ENCODE results near the gene FSTL4.

FSTL4 gene

DNA sequence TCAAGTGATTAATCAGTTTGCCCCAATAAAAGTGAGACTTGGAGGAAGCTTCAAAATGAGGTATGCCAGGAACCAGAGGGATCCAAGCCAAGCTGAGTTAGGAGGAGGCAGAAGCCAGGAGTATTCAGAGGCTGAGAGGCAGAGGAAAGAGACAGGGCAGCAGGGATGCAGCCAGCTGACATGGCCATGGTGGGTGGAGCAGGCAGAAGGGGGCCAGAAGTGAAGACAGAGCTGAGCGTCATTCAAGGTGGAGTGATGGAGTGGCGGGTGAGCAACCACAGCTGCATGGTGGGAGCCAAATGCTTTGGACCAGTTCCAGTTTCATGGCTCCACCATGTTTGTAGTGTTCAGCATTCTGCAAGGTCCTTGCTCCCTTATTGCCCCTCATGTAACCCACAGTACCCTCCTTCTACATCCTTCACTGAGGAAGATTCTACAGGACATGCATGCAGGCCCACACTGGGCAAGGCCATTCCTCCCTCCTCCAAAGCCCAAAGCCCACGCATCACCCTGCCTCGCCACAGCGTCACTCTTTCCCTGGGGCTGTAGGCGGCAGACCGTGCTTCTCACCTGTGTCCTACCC lies 100.6 kb downstream of the FSTL4 start:
- no peak for DNase-seq

DNA sequence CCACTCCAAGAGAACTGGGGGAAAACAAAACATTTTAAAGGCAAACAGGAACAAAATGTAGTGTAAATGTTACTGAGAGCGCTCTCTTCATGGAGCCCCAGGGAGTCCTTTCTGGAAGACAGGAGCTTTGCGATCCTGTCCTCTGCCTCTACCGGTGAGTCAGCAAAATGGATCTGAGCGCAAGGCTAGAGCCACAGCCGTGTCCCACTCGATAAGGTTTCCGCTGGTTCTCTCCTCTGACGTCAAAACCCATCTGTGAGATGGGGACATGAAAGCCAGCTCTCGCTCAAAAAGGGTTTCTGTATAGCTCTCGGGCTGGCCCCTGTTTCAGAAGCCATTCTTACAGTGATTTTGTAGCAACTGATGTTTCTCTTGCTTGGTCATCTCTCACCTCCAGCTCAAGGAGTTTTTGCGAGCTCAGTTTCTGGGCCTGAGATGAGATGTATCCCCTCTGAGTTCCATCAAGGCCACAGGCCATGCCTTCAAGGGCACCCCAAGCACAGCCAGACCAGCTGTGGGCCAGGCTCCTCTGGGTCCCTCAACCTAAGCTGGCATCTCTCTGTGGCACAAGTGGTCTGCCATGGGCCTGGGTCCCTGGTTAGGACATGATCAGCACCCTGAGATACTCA lies 101.6 kb downstream of the FSTL4 start:
- DNase-seq = no peak

DNA sequence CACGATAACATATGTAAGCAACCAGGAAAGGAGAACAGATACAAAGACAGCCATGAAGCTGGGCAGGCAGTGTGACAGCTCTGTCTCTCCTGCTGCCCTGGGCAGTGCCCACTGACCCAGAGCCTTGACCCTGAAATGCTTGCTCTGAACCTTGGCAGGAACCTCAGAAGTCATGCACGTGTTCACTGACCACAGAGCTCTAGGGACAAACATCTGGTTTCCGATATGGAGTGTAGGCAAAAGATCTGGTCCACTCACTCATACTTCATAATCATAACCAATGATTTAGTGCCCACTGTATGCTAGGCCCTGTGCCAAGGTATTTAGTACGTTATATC lies 102.6 kb downstream of the FSTL4 start:
- DNase-seq = no peak

DNA sequence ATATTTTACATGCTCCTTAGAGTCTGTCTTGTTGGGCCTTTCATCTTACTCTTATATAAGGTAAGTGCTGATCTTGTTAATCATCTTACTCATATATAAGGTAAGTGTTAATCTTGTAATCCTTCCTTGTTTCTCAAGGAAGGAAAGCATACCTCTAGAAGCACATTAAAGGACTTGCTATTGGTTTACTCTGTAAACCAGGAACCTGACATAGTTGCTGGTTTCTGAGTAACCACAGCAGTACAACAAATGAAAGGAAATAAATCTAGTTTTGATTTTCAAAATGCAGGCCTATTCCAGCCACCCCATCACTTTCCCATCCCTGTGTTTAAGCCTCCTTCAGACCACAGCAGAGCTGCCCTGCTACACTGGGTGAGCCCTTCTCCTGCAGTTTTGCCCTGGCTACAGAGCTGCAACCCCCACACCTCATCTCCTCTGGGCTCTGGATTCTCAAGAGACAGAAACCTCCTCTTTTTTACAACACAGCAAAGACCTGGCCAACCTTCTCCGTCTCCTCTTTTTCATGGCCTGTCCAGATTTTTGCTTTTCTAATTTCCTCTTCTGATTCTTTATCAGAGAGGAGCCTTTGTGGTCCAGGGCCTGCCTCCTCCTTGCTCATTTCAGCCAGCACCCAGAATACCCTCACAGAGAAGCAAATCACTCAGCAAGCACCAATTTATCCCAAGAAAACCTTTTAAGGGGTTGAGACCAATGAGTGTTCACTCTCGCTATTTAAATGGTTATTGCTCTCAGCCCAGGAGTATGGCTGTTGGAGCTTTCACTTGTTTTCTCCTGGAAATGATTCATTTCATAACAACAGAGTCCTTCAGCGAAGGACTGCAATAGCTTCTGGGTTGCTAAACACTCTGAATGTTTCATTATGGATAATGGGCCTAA lies 103.2 kb downstream of the FSTL4 start:
- no peak for DNase-seq

DNA sequence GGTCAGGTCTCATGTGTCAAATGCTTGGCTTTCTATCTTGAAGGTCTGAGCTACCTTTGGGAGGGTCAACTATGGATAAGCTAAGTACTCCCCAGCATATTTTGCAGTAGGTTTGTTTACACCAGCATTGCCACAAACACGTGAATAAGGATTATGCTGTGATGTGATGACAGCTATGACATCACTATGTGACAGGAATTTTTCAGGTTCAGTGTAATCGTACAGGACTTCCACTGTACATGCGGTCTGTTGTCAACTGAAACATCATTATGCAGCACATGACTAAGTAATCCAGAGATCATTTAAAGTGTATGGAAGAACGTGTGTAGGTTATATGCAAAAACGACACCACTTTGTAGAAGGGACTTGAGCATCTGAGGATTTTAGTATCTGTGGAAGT lies 104.0 kb downstream of the FSTL4 start:
- DNase-seq = no peak

DNA sequence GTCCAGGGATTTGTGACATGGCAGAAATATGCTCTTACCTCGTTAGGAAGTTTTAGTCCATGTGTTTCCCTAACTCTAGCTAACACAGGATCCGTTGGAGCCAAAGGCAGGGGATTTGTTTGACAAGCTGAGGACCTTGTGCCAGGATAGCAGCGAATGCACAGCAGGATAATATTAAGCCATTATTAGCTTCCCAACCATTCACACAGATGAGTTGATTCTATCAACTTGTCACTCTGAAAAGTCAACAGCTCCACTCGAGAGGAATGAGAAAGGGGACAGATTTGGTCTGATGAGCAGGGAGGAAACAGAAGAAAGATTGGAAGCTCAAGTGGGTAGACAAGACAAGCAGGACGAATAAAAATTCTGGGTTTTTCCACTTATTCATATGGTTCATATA lies 106.2 kb downstream of the FSTL4 start:
- no peak for DNase-seq

DNA sequence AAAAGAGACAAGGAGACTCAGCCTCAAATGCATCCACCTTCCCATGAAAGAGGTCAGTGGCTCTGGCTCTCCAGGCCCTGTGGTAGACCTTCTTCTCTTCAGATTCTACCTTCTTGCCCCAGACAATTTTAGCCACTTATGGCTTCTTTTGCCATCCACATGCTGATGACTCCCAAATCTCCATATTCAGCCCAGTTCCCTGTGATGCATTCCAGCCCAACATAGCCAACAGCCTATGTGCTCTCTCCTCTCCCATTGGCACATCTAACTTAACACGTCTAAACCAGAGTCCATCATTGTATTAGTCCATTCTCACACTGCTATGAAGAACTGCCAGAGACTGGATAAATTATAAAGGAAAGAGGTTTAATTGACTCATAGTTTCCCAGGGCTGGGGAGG lies 108.8 kb downstream of the FSTL4 start:
- no peak for DNase-seq

DNA sequence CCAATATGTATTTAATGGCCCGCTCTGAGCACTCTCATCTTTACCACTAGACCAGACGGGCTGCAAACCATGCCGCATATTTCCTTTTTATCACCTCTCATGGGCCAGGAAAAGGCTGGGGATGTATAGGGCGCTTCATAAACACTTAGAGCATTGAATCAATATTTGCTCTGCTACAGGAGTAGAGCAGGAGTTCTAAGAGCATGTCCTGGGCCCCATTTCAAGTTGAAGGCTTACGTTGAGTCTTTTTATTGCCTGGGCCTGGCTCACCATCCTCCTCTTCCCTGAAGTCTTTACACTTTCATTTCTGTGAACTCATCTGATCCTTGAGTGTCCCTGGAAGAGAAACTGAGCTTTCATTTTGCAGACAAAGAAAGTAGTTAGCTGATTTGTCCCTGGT lies 112.4 kb downstream of the FSTL4 start:
- DNase-seq = peak; percentile 66

DNA sequence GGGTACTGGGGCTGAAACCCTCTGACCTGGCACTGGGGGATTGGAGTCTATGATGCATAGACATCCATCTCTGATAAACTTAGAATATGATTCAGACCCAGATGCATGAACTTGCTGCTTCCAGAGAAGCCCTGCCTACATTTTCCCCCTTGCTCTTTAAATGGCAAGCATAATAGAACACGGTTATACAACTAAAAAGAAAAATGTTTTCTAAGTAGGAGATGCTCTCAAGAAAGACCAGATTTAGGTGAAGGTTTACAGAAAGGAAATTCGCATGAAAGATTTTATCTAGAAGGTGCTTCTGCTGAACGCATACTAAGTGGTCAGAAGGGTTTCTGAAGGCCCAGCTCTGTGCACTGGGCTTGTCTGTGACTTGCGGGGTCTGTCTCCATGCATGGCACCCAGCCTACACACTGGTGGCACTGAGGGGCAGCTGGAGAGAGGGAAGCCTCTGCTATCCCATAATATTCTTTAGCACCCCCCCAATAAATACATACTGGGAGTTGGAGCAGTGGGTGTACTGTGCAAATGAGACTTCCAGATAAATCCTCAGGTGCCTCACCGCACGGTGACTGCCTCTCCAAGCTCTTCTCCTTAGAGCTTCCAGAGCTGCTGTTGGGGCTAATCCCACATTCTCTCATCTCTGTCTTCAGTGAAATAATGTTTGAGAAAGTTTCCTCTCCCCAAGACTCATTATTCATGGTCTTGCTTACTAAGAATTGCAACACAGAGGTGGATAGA lies 114.6 kb downstream of the FSTL4 start:
- DNase-seq = no peak

DNA sequence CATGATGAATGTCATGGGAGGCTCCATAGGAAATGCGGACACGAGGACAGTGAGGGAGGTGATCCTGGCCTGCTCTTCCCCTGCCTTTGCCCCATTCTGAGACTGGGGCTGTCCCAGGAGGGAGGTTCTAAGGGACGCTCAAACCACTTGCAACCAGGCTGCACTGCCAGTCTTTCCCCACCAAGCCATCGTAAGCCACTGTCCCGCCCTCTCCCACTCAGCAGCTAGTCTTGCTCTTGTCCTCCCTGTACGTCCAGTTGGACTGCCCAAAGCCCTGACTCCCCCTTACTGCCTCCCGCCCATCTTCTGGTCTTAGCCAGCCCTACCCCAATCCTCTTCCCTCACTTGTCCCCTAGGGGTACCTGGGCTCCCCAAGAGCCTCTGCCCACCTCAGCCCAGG lies 115.7 kb downstream of the FSTL4 start:
- no peak for DNase-seq

DNA sequence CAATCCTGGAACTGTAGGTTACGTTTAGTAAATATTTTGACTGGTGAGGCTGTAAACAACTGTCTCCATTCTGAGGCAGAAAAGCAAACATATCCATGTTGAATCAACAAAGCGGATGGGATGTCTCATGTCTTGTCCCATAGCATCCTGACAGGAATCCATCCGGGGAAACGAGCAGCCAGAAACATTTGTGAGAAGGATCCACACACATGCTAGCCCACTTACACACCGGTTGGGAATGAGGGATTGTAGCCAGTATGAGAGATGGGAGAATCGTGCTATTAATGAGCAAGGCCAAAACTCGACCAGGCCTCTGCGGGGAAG lies 117.5 kb downstream of the FSTL4 start:
- DNase-seq = no peak

DNA sequence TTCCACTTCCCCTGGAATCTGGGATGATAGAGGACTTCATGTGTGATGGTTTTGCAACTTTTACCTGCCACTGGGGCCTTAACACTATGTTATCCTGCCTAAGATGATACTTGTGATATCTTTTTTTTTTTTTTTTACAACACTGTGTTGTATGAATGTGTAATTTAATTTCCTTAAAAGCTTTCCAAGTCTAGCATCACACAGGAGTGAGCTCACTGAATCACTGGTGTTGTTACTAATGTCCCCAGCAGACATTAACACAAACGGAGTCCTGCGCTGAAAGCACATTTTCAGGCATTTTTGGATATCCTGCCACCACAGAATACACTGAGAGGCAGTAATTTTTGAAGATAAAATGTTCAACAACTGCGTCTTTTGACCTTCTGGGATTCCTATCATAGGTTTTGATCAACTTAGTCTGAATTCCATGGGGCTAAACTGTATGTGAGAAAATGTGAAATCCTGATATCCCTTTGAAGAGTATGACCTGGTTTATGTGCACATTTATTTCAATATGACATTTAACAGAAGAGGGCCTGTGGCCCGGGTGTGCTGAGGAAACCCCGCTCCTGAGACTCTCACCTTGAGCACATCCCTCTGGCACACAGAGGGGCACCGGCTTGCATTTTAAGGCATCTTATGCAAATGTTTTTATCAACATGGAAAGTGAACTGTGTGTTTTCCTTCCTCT lies 118.0 kb downstream of the FSTL4 start:
- no peak for DNase-seq

DNA sequence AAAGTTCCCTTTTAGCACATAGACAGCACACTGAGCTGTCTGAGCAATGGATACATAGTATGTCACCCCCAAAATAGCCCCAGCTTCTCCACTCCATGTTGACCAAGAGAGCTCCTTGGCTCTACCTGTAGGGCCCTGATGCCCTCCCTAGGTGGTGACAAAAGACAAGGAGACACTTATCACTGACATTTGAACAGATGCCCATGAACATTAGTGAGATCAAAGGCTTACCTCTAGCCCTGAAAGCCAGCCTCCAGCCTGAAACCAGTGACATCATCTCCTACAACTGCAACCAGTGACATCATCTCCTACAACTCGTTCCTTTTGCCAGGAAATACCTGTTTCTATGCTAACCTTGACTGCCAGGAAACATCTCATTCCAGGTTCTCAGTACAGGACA lies 122.7 kb downstream of the FSTL4 start:
- DNase-seq = peak; percentile 40

DNA sequence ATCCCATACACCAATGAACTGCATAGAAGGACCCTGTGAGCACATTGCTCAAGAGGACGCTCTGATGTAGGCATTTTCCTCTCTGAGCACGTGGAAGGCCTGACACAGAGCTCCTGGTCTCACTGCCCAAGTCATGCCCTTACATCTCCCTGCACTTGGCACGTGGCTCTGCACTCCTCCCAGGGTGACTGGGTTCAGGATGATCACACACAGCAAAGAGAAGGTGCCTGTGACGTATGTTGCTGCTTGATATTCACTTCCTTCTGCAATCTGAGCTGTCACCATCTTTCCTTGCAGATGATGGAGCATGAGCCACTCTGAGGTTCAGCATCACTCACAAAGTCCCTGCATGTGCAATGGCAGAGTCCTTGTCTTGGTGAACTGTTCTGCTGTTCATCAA lies 125.2 kb downstream of the FSTL4 start:
- no peak for DNase-seq

DNA sequence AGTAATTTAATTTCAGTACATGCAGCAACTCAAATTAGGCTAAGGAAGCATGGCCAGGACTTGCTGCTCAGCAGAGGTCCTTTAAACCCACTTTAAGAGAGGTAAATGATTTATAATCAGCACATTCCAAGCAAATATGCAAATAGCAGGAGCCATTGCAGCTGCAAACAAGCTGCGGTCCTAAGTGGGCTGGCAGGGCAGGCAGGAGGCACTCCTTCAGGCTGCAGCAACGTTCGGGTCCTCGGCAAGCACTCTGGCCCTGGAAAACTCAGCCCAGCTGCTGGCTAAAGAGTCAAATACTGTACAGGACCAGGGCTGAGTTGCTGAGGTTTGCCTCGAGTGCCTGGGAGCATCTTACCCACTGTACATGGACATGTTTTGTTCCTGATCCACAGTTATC lies 126.9 kb downstream of the FSTL4 start:
- DNase-seq = no peak

DNA sequence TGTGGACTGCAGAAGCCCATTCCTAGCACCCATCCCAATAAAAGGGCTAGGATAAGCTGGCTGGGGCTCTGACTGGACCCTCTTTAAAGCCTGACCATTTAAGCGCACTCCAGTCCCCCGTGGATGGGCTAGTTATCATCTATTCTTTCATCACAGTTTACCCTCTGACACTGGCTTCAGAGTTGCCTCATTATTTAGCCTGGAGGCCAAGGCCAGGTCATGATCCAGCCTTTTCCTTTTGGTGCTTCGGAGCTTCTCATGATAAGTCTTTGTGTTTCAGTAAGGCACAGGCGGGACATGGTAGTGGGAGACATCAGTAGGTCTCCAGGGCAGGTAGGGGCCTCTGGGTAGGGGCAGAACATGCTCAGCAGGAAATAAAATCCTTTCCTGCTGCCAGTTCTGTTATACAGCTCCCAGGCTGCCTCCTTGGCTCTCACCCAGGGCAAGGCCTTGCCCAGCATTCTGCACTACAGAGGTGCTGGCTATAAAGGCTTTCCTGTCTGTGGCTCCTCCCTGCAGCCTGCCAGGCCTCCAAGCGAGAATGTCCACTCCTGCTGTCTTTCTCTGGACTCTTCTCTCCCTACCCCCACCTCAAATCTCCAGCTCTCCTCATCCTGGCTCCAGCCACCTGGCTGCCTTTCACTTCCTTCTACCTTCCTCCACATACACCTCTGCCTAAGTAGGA lies 128.8 kb downstream of the FSTL4 start:
- no peak for DNase-seq

DNA sequence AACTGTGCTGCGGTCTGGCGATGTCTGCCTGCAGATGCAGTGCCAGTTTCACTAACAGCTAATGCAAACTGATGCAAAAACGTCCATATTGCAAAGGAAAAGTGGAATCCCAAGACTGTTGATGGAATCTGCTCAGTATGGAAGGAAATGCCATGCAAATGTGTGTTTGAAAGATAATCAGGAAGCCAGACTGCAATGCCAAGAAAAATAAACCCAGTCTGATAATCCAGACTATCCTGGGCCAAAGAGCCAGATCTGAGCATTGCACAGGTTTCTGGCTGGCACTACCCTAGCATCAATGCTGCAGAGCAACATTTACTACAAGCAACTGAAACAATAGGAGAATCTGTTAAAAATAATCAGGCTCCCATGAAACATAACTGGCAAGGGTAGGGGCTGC lies 130.3 kb downstream of the FSTL4 start:
- DNase-seq = no peak

DNA sequence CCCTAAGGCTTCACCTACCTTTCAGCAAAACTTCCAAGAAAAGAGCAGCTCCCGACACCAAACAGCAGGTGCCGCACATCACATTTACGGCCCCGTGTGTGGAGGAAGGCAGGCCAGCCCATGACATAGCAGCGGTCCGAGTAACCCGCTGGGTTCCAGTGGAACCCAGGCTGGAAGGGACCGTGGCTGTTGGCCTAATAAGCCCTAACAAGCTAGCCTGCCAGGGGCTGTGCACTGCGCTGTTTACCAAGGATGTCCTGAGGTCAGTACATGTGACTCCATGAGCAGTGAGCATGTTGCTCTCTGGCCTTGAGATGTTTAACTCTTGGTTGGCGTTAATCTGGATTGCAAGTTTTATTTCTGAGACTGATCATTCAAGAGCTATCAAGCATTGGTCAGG lies 131.5 kb downstream of the FSTL4 start:
- no peak for DNase-seq

DNA sequence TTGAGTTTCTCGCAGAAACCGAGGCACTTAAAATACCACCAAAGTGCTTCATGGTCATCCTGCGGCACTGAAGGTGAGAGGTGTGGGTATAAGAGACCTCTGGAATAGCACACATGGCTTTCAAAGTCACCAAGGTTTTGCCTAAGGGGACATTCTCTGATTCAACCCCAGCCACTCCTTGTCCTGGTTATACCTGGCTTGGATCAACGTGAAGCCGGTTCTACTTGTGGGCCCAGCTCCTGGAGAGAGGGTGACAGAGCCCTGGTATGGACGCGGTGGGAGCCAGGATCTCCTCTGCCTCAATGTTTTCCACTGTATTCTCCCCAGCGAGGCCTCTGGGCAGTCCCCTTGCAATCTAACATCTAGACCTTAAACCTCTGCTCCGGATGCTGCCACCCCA lies 132.0 kb downstream of the FSTL4 start:
- no peak for DNase-seq

DNA sequence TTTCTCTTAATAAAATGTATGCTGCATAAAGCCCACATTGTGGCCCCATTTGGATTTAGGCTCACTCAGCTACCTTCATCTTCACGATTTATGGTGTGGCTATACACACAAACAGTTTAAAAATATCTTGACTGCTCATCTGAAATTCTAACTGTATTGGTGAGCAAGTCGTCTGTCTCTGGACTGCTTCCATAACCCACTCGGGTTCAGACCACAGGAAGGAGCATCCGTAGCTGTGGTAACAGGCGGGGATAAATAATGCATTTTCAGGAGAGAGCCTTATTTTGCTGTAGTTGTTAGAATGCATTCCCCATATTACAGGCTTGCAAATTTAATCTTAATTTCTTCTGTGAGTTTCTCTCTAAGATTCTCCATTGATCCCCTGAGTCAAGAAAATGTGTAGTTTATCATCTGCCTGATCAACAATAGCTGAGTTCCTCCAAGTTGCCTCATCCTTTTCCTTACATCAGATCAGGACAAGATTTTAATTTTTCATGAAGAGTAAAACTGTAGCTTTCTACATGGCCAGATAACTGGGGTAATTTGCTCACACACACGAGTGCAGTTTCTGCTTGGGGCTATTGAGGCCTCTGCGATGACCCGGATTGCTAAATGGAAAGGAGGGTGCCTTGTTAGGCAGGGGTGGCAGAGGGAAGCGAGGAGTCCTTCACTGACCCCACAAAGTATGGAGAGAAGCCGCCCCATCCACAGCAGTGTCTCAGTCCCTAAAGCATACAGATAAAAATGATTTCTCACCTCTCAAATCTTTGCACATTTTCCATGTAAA lies 133.9 kb downstream of the FSTL4 start:
- DNase-seq = no peak

DNA sequence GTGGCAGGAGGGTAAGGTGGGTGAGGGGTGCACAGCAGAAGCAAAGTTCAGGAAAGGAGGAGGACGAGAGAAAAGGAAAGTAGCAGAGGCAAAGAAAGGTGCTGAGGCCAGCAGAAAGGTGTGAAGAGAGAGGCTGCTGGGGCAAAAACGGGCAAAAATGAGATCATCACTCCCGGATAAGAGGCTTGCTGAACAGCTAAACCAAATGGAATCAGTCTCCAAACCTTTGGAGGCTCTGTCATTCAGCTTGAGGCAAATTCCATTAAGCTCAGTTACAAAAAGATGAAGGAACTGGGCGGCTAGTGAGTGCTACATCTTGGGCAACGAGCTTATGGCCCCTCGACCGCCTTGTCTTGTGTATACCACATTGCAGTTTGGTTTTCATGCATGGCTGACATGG lies 136.4 kb downstream of the FSTL4 start:
- DNase-seq = no peak

Data from NCI-H510A (cell line).